ENCODE data around the gene GALNT17. TPM values are rescaled to one million over a fixed set of nuclear protein-coding genes. Genes with fewer than 3 reads are reported as not detected.

GALNT17 gene
- total RNA-seq, 4 donors from 2014 or later = 51.1 to 95.6 (median 69.8) TPM

DNA sequence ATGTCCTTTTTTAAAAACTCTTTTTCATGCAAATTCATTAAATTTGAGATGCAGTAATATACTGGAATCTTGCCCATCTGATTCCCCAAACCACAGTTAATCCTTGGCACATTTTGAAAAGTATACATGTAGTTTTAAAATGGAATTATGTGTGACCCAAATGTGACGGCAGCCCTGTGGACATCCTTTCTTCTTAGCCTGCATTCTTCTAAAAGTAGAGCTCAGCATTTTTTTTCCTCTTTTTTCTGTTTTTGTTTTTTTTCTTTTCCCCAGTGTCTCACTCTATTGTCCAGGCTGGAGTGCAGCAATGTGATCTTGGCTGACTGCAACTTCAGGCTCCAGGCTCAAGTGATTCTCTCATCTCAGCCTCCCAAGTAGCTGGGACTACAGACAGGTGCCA is 338.9 kb downstream of the GALNT17 start:
- Histone ChIP-seq H3K27me3 (no peaks in the 10 kb centered on the region), H3K4me1 (no peaks in the 10 kb centered on the region), H3K9me3 (peaks cover 0 to 8% (median 3%) of the 10 kb centered on the region in 4 donors), H3K4me3 (no peak overlapping the region), H3K27ac (replicated peaks in 1 of 4) (no peak overlapping the region), H3K36me3 (no peaks in the 10 kb centered on the region)
- 76% methylated on average over 1 of the region's 1 CpG for WGBS
- DNase-seq (ENCODE audit: extremely low spot score) = no peak
- TF ChIP-seq EP300 (IDR thresholded peaks at IDR 0.05) = no peak
- TF ChIP-seq POLR2AphosphoS5 (IDR thresholded peaks at IDR 0.05) = no peak
- TF ChIP-seq, protein P1, sequence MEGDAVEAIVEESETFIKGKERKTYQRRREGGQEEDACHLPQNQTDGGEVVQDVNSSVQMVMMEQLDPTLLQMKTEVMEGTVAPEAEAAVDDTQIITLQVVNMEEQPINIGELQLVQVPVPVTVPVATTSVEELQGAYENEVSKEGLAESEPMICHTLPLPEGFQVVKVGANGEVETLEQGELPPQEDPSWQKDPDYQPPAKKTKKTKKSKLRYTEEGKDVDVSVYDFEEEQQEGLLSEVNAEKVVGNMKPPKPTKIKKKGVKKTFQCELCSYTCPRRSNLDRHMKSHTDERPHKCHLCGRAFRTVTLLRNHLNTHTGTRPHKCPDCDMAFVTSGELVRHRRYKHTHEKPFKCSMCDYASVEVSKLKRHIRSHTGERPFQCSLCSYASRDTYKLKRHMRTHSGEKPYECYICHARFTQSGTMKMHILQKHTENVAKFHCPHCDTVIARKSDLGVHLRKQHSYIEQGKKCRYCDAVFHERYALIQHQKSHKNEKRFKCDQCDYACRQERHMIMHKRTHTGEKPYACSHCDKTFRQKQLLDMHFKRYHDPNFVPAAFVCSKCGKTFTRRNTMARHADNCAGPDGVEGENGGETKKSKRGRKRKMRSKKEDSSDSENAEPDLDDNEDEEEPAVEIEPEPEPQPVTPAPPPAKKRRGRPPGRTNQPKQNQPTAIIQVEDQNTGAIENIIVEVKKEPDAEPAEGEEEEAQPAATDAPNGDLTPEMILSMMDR (IDR thresholded peaks at IDR 0.05) = no peak
- no peak for TF ChIP-seq POLR2A (IDR thresholded peaks at IDR 0.05; ENCODE audit: low read depth)
- intact Hi-C loops (cut with DNase I) = no loop called here

DNA sequence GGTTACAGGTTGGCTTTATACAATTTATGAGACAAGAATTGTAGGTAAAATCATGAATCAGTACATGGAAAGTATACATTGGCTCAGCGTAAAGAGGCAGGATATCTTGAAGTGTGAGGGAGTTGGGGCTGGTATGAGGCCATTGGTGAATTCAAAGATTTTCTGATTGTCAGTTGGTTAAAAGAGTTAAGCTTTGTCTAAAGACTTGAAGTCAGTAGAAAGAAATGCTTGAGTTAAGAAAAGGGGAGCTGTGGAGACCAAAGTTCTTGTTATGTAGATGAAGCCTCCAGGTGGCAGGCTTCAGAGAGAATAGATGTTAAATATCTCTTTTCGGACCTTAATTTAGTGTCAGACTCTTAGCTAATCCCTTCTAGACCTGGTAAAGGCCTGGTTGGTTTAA is 341.0 kb downstream of the GALNT17 start:
- Histone ChIP-seq H3K9me3 (peaks cover 0 to 8% (median 3%) of the 10 kb centered on the region in 4 donors), H3K36me3 (no peaks in the 10 kb centered on the region), H3K27ac (replicated peaks in 1 of 4) (no peak overlapping the region), H3K4me1 (no peaks in the 10 kb centered on the region), H3K4me3 (no peak overlapping the region), H3K27me3 (no peaks in the 10 kb centered on the region)
- 83% methylated on average over 2 of the region's 2 CpGs for WGBS
- DNase-seq (ENCODE audit: extremely low spot score) = no peak
- TF ChIP-seq EP300 (IDR thresholded peaks at IDR 0.05) = no peak
- no peak for TF ChIP-seq POLR2A (IDR thresholded peaks at IDR 0.05; ENCODE audit: low read depth)
- no peak for TF ChIP-seq POLR2AphosphoS5 (IDR thresholded peaks at IDR 0.05)
- TF ChIP-seq, protein P1 (IDR thresholded peaks at IDR 0.05) = no peak
- intact Hi-C loops (cut with DNase I) = no loop called here

DNA sequence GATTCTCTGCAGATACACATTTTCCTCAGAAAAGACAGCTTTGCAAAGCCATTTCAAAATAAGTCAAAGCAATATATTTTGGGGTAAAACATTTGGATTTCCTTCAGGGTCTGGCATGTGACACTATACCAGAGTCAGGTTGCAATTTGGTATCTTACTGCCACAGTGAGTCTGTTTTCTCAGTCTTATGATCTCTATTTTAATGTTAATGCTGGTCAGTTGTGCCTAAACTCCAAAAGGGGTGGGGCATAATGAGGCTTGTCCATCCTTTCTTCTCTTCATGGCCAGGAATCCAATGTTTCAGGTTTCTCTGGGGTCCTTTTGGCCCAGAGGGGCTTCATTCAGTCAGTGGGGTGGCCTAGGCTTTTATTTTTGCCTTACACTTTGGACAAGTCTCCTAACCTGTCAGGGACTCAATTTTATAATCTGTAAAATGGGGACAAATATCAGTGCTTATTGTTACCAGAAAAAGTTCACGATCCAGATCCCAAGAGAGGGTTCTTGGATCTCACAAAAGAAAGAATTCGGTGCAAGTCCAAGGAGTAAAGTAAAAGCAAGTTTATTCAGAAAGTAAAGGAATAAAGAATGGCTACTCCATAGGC is 341.5 kb downstream of the GALNT17 start:
- WGBS = 79% methylated on average over 2 of the region's 2 CpGs
- Histone ChIP-seq H3K4me1 (no peaks in the 10 kb centered on the region), H3K4me3 (no peak overlapping the region), H3K36me3 (no peaks in the 10 kb centered on the region), H3K9me3 (peaks cover 0 to 8% (median 3%) of the 10 kb centered on the region in 4 donors), H3K27me3 (no peaks in the 10 kb centered on the region), H3K27ac (replicated peaks in 1 of 4) (no peak overlapping the region)
- no peak for DNase-seq (ENCODE audit: extremely low spot score)
- intact Hi-C loops (cut with DNase I) = no loop called here
- TF ChIP-seq EP300 (IDR thresholded peaks at IDR 0.05) = no peak

DNA sequence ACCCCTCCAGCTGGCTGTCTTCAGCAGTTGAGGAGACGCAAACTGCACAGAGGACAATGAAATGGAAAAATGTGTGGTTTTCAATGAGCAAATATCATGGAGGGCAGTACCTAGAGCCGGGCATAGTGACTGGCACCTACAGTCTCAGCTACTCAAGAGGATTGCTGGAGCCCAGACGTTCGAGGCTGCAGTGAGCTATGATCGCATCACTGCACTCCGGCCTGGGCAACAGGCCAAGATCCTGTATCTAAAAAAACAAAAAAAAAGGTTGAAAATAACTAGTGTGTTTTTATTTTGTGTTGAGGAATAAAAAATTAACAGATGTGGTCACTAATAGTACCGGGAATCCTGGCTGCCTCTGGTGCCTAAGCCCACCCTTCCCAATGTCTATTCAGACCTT is 345.5 kb downstream of the GALNT17 start:
- Histone ChIP-seq H3K36me3 (no peaks in the 10 kb centered on the region), H3K9me3 (peaks cover 0 to 8% (median 3%) of the 10 kb centered on the region in 4 donors), H3K4me1 (peaks cover 0 to 13% (median 11%) of the 10 kb centered on the region in 4 donors), H3K27ac (replicated peaks in 1 of 4) (no peak overlapping the region), H3K27me3 (no peaks in the 10 kb centered on the region), H3K4me3 (no peak overlapping the region)
- intact Hi-C loops (cut with DNase I) = no loop called here
- no peak for DNase-seq (ENCODE audit: extremely low spot score)
- WGBS = 76% methylated on average over 7 of the region's 7 CpGs
- TF ChIP-seq, protein P1 (IDR thresholded peaks at IDR 0.05) = no peak
- TF ChIP-seq EP300 (IDR thresholded peaks at IDR 0.05) (no peak), POLR2A (IDR thresholded peaks at IDR 0.05; ENCODE audit: low read depth) (no peak), POLR2AphosphoS5 (IDR thresholded peaks at IDR 0.05) (no peak)

DNA sequence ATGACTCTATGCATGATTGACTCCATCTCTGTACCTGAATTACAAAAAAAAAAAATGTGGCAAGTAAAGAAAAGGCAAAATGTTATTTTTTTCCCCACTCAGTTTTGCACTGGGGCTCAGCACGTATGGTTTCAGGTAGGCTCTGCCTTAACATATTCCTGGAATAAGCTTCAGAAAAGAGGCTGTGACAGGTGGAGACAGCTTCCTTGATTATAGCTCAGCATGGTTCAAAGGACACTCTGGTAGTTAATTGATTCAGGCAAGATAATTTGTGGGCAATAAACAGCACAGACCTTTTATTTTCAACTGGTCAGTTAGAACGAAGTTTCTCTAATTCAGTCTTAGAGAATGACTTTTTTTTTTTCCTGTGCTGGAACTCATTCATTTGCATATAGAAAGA is 347.3 kb downstream of the GALNT17 start:
- H3K9me3 ChIP-seq = peaks cover 0 to 8% (median 3%) of the 10 kb centered on the region in 4 donors
- H3K4me1 ChIP-seq = peaks cover 0 to 13% (median 11%) of the 10 kb centered on the region in 4 donors
- intact Hi-C loops (cut with DNase I) = no loop called here
- TF ChIP-seq POLR2A (IDR thresholded peaks at IDR 0.05; ENCODE audit: low read depth) = no peak
- no peak for TF ChIP-seq POLR2AphosphoS5 (IDR thresholded peaks at IDR 0.05)
- TF ChIP-seq, protein P1 (IDR thresholded peaks at IDR 0.05) = no peak
- TF ChIP-seq EP300 (IDR thresholded peaks at IDR 0.05) = no peak
- no peak overlapping the region for H3K4me3 ChIP-seq
- H3K36me3 ChIP-seq = no peaks in the 10 kb centered on the region
- no peak for DNase-seq (ENCODE audit: extremely low spot score)
- H3K27me3 ChIP-seq = no peaks in the 10 kb centered on the region
- 81% methylated on average over 2 of the region's 2 CpGs for WGBS
- H3K27ac ChIP-seq (replicated peaks in 1 of 4) = no peak overlapping the region

Data from esophagus muscularis mucosa (tissue), 4 donors.